CD1c-positive myeloid dendritic cell (primary cell): ENCODE measurements around the gene KIF2C.
"Not testable (repeated sequence)": the region's sequence is repeated elsewhere in the genome, so short reads cannot be mapped to it uniquely, and the experiment has no call there.

Experiments
- DNase-seq: peaks from one replicate; pipeline ENCODE4 v3.0.0-alpha.2; 2016; ENCODE audit errors: extremely low spot score

The KIF2C gene

GRCh38 chr1:44739307-44740178 is at the start of gene KIF2C:
TSS of gene KIF2C (plus strand) at chr1:44739837. CDS start at chr1:44739933, 96 bp downstream.
- DNase-seq, result peak; percentile 99

- no peak for DNase-seq
These were observed 46.5 kb upstream of the KIF2C start for GRCh38 chr1:44693159-44693558.

- DNase-seq, result no peak
These were observed 45.7 kb upstream of the KIF2C start for GRCh38 chr1:44693900-44694299.

GRCh38 chr1:44694863-44695478 is 44.7 kb upstream of the KIF2C start:
- no peak for DNase-seq

- no peak for DNase-seq
These were observed 44.0 kb upstream of the KIF2C start for GRCh38 chr1:44695671-44696070.

GRCh38 chr1:44696101-44696500 is 43.5 kb upstream of the KIF2C start:
- DNase-seq, result no peak

- DNase-seq, result peak; percentile 59
These were observed 42.8 kb upstream of the KIF2C start for GRCh38 chr1:44696789-44697345.

GRCh38 chr1:44698138-44698537 is 41.5 kb upstream of the KIF2C start:
- peak; percentile 65 for DNase-seq

- not testable (repeated sequence) for DNase-seq
These were observed 40.3 kb upstream of the KIF2C start for GRCh38 chr1:44699375-44699774.

- no peak for DNase-seq
These were observed 39.1 kb upstream of the KIF2C start for GRCh38 chr1:44700573-44700972.

- no peak for DNase-seq
These were observed 38.5 kb upstream of the KIF2C start for GRCh38 chr1:44701141-44701573.

GRCh38 chr1:44705470-44705869 is 34.2 kb upstream of the KIF2C start:
- no peak for DNase-seq

- DNase-seq, result no peak
These were observed 33.7 kb upstream of the KIF2C start for GRCh38 chr1:44705938-44706337.

GRCh38 chr1:44707112-44707881 is 32.3 kb upstream of the KIF2C start:
- DNase-seq, result no peak

GRCh38 chr1:44707959-44708831 is 31.4 kb upstream of the KIF2C start:
- DNase-seq, result peak; percentile 90

GRCh38 chr1:44713321-44713781 is 26.3 kb upstream of the KIF2C start:
- DNase-seq, result no peak

GRCh38 chr1:44714532-44714931 is 25.1 kb upstream of the KIF2C start:
- no peak for DNase-seq

GRCh38 chr1:44714944-44715571 is 24.6 kb upstream of the KIF2C start:
- peak; percentile 87 for DNase-seq

GRCh38 chr1:44717156-44717555 is 22.5 kb upstream of the KIF2C start:
- no peak for DNase-seq

GRCh38 chr1:44717653-44718052 is 22.0 kb upstream of the KIF2C start:
- DNase-seq, result no peak
